SU-DHL-6 (cell line): ENCODE results near the gene ZFHX2.

ENCODE experiments used
- CTCF ChIP-seq: fragments of 200-600 bp; sonication (generic); IDR thresholded peaks from one replicate; pipeline ENCODE4 v1.5.1; 2017; ENCODE audit warnings: antibody characterized with exemption, mild to moderate bottlenecking, low read length, moderate library complexity; ENCODE audit not compliant: insufficient read depth, poor library complexity, severe bottlenecking
- EZH2phosphoT487 ChIP-seq: fragments of 200-600 bp; sonication (generic), shearing (Covaris generic); conservative IDR thresholded peaks from 2 replicates; pipeline ENCODE4 v1.6.1; 2018; ENCODE audit warnings: mild to moderate bottlenecking, antibody characterized with exemption, low read length, moderate library complexity, mixed read lengths

- TF ChIP-seq CTCF (no peak), EZH2phosphoT487 (no peak)
Measured at GRCh38 chr14:23514644-23514957, 37.0 kb downstream of the ZFHX2 start.
